Ascending aorta (tissue), 2 donors: ENCODE data around the gene ZBP1. TPM values are rescaled to one million over a fixed set of nuclear protein-coding genes. Genes with fewer than 3 reads are reported as not detected.

ENCODE experiments used
- DNase-seq, 2 donors: peaks; one replicate each; pipeline ENCODE4 v3.0.0-alpha.2; 2019; ENCODE audit warnings: low spot score in 2 of 2
- H3K27ac ChIP-seq, 2 donors: fragments of 200-600 bp; sonication (generic); one replicate each; pipeline ENCODE4 v1.5.1; 2016 to 2017; ENCODE audit warnings: mild to moderate bottlenecking in 1 of 2
- H3K27me3 ChIP-seq: fragments of 200-600 bp; sonication (generic); one replicate; pipeline ENCODE4 v1.5.1; 2017
- H3K36me3 ChIP-seq, 2 donors: fragments of 200-600 bp; sonication (generic); one replicate each; pipeline ENCODE4 v1.5.1; 2016
- H3K4me1 ChIP-seq, 2 donors: fragments of 200-600 bp; sonication (generic); one replicate each; pipeline ENCODE4 v1.5.1; 2016 to 2017; ENCODE audit warnings: mild to moderate bottlenecking in 1 of 2
- H3K4me3 ChIP-seq, 2 donors: fragments of 200-600 bp; sonication (generic); one replicate each; pipeline ENCODE4 v1.5.1; 2016 to 2017; ENCODE audit warnings: mild to moderate bottlenecking in 1 of 2
- H3K9me3 ChIP-seq, 2 donors: fragments of 200-600 bp; sonication (generic); one replicate each; pipeline ENCODE4 v1.5.1; 2016
- CTCF ChIP-seq, 3 experiments: fragments of 200-600 bp in 2 of 3; fragments of 450-650 bp in 1 of 3; sonication (generic) in 2 of 3; IDR thresholded peaks; one replicate each; pipeline ENCODE4 v1.5.1; 2016 to 2019; ENCODE audit warnings: antibody characterized with exemption in 3 of 3, mild to moderate bottlenecking in 1 of 3, moderate library complexity in 1 of 3
- intact Hi-C: fragments of 100-400 bp; cut with DNase I; formaldehyde crosslinking; loops from one replicate; pipeline ENCODE4 v1.15.1; 2023
- total RNA-seq: library from RNA; depleted of rRNA; stranded (reverse); fragments of >200 nt; gene quantifications from one replicate; pipeline ENCODE4 v1.1.0, GENCODE V29; 2016

Gene ZBP1
- total RNA-seq, 1 donor from 2014 or later = not detected

DNA sequence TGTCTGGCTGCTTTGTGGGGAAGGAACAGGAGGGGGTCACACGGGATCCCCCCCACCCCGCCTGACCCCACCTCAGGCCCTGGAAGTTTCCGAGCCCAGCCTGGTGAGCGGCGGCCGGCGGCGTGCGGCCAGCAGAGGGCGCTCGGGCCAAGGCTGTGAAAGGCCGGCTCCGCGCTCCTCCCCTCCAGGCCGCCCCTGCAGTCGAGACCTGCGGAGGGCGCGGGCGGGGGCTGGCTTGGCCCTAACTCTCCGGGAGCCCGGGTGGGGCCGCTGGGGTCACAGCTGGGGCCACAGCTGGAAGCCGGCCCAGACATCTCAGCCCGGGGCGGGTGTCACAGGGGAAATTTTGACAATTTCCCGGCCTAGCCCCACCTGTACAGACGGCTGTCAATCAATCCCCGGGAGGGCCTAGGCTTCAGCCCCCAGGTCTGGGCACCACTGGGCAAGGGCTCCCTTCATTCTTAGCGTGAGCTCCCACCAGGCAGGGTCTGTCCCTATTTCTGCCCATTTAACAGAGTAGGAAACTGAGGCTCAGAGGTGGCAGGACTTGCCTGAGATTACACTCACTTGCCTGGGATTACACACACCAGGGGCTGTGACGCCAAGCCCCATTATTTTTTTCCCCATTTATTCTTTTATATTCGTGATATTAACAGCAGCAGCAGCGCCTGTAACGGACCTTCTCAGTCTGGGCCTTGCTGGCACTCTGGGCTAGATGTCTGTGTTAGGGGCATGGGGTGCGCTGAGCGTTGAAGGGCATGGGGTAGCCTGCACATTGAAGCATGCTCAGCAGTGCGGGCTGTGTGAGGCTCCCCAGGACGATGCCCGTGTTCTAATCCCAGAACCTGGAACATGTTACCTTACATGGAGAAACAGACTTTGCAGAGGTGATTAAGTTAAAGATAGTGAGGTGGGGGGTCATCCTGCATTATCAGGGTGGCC is 23.0 kb downstream of the ZBP1 start:
- intact Hi-C loops = loop anchor here (1.0 to 5.0 kb wide), 3 partner anchors 55 to 612 kb away; no protein-coding TSS in a partner anchor
- DNase-seq = peak in 1 of 2 donors; percentile 82
- Histone ChIP-seq H3K4me3 (peak overlapping the region in 1 of 2 donors; percentile 25), H3K4me1 (peaks cover 2 to 4% of the 10 kb centered on the region in 2 donors), H3K27me3 (no peaks in the 10 kb centered on the region), H3K36me3 (no peaks in the 10 kb centered on the region), H3K9me3 (no peaks in the 10 kb centered on the region), H3K27ac (no peak overlapping the region)
- TF ChIP-seq CTCF (IDR thresholded peaks at IDR 0.05) = peak; percentile 90 to 99 (median 96)

- intact Hi-C loops = loop anchor here (5.0 kb wide), 2 partner anchors 56 to 491 kb away; no protein-coding TSS in a partner anchor
- H3K27me3 ChIP-seq = no peaks in the 10 kb centered on the region
- H3K9me3 ChIP-seq = no peaks in the 10 kb centered on the region
- H3K4me1 ChIP-seq = peaks cover 2 to 4% of the 10 kb centered on the region in 2 donors
- no peak overlapping the region for H3K4me3 ChIP-seq
- no peaks in the 10 kb centered on the region for H3K36me3 ChIP-seq
- H3K27ac ChIP-seq = no peak overlapping the region
- TF ChIP-seq CTCF (IDR thresholded peaks at IDR 0.05) = no peak
- no peak for DNase-seq
These were observed 23.9 kb downstream of the ZBP1 start for GRCh38 chr20:57596358-57596757.

DNA sequence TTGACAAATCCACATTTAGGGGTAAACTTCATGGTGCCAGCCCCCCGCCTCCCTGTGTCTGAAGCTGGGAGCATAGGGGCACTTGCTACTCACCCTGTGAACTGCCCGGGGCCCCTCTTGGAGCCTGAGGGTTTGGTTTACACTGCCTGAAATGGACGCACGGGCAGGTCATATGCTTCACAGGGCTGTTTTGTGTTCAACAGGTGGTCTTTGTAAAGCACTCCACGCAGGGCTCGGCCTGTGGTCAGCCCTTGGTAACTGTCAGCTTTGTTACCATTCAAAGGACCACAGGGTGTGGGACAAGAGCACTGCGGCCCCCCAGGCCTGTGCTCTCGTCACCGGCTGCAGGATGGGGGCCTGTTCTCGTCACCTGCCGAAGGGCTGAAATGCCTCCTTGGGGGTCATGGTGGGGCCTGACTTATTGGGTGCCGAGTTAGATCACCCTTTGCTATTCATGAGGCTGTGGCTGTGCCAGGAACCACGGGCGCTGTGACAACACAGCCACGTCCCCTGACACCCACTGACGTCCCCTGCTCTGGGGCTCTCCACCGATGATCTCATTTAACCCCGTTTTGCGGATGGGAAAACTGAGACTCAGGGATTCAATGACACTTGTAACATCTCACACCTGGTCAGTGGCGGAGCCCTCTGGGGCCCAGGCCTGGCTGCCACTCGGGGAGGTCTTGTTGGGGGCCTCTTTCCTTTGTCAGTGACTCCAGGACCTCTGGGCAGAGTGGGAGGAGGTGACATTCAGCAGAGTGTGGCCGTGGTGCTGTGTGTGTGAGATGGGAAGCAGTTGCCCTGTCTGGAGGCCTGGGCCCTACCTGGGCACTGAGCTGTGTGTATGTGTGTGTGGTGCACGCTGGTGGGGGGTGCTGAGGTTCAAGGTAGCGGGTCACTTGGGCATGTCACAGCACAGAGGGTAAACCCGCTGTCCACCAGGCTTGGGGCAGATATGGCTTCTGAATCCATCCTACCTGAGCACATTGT is 24.9 kb downstream of the ZBP1 start:
- Histone ChIP-seq H3K36me3 (no peaks in the 10 kb centered on the region), H3K4me3 (no peak overlapping the region), H3K9me3 (no peaks in the 10 kb centered on the region), H3K27ac (no peak overlapping the region), H3K27me3 (no peaks in the 10 kb centered on the region), H3K4me1 (peaks cover 2 to 4% of the 10 kb centered on the region in 2 donors)
- no peak for TF ChIP-seq CTCF (IDR thresholded peaks at IDR 0.05)
- intact Hi-C loops = loop anchor here (5.0 kb wide), 2 partner anchors 57 to 492 kb away; no protein-coding TSS in a partner anchor
- DNase-seq = no peak

DNA sequence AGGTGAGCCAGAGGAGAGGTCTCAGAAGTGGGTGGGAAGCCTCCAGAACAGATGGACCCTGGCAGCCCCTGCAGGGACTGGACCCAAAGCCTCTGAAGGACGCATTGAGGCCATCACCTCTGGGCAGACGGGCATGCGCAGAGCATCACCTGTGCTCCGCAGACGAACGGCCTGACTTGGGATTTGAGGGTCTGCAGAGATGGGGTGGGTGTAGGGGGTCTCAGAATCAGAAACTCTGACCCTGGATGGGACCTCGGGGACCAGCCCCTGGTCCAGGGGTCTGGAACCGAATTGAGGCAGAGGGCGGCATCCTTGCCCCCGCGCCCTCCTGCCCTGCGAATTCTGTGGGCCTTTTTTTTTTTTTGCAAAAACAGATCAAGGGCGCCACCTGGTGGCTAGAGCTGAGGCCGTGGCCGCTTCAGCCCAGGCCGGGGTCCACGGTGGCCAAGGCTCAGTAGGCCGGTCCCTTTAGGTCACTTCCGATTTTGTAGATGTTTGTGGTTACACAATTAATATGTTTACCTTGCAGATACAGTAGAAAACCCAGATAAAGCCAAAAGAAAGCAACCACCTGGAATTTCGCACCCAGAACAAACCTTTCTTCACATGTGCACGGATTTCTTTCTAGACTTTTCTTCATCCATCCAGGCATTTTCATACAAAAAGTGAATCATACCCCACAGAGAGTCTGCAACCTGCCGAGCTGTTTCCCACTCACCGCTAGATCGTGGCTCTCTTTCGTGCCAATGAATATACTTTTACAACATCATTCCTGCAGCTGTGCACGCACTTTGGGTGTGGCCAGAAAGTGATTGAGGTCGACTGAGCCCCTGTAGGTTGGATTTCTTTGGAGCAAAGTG is 25.9 kb downstream of the ZBP1 start:
- no peak for DNase-seq
- Histone ChIP-seq H3K27me3 (no peaks in the 10 kb centered on the region), H3K9me3 (no peaks in the 10 kb centered on the region), H3K27ac (no peak overlapping the region), H3K4me1 (peaks cover 2 to 4% of the 10 kb centered on the region in 2 donors), H3K4me3 (no peak overlapping the region), H3K36me3 (no peaks in the 10 kb centered on the region)
- intact Hi-C loops = loop anchor here (1.0 to 5.0 kb wide), 2 partner anchors 80 to 212 kb away; no protein-coding TSS in a partner anchor
- TF ChIP-seq CTCF (IDR thresholded peaks at IDR 0.05) = peak; percentile 62 to 95 (median 76)
